GM19193 (cell line): ENCODE measurements around the gene CROCC.

ENCODE experiments used
- POLR2A ChIP-seq: IDR thresholded peaks from 4 replicates; pipeline ENCODE4 v1.6.1; 2011; ENCODE audit not compliant: insufficient read depth, insufficient read length; ENCODE audit errors: extremely low read depth

CROCC gene

GRCh38 chr1:16978139-16978538, 56.4 kb downstream of the CROCC start:
- TF ChIP-seq POLR2A, result no peak

- no peak for TF ChIP-seq POLR2A
Measured at GRCh38 chr1:16978567-16979474, 57.1 kb downstream of the CROCC start.

- no peak for TF ChIP-seq POLR2A
Measured at GRCh38 chr1:16979475-16980327, 58.0 kb downstream of the CROCC start.

GRCh38 chr1:16980473-16981268, 58.9 kb downstream of the CROCC start, which contains the start of gene MFAP2:
Gene MFAP2 (minus strand): TSS chr1:16980620. CDS start chr1:16978273, 2,347 bp downstream.
- TF ChIP-seq POLR2A, result no peak

- no peak for TF ChIP-seq POLR2A
Measured at GRCh38 chr1:16981269-16981849, 59.6 kb downstream of the CROCC start.

GRCh38 chr1:16982902-16983301, 61.2 kb downstream of the CROCC start:
- TF ChIP-seq POLR2A, result no peak

- TF ChIP-seq POLR2A, result no peak
Measured at GRCh38 chr1:16983649-16984048, 61.9 kb downstream of the CROCC start.

- TF ChIP-seq POLR2A, result no peak
Measured at GRCh38 chr1:16984717-16985116, 63.0 kb downstream of the CROCC start.

GRCh38 chr1:16986113-16986512, 64.4 kb downstream of the CROCC start:
- no peak for TF ChIP-seq POLR2A

GRCh38 chr1:16986560-16986959, 64.8 kb downstream of the CROCC start:
- TF ChIP-seq POLR2A, result no peak

GRCh38 chr1:16986962-16987361, 65.2 kb downstream of the CROCC start:
- TF ChIP-seq POLR2A, result no peak

GRCh38 chr1:16988210-16988609, 66.5 kb downstream of the CROCC start:
- TF ChIP-seq POLR2A, result no peak

GRCh38 chr1:16989676-16990391, 68.1 kb downstream of the CROCC start:
- TF ChIP-seq POLR2A, result no peak

- no peak for TF ChIP-seq POLR2A
Measured at GRCh38 chr1:16991571-16991970, 69.8 kb downstream of the CROCC start.

- TF ChIP-seq POLR2A, result no peak
Measured at GRCh38 chr1:16992102-16992501, 70.4 kb downstream of the CROCC start.

- TF ChIP-seq POLR2A, result no peak
Measured at GRCh38 chr1:16992675-16993074, 70.9 kb downstream of the CROCC start.
